ENCODE measurements around the gene SPTBN2.

Gene SPTBN2

GRCh38 chr11:66665369-66665768 is 63.6 kb downstream of the SPTBN2 start:
- Histone ChIP-seq H3K79me2 (ENCODE audit: insufficient read depth, low read length) (peaks cover 87% of the 10 kb centered on the region), H3K27me3 (ENCODE audit: insufficient read depth, low read length, poor library complexity) (no peaks in the 10 kb centered on the region), H3K9me3 (ENCODE audit: insufficient read depth, low read length, severe bottlenecking) (no peaks in the 10 kb centered on the region), H3K4me2 (ENCODE audit: insufficient read depth, low read length) (no peak overlapping the region), H3K4me1 (ENCODE audit: insufficient read depth, low read length) (no peaks in the 10 kb centered on the region), H2AFZ (ENCODE audit: low read depth, low read length) (no peak overlapping the region), H3K4me3 (ENCODE audit: low read depth in 1 of 2, low read length in 2 of 2) (no peak overlapping the region), H4K20me1 (ENCODE audit: insufficient read depth, low read length) (peaks cover 33% of the 10 kb centered on the region), H3K9ac (ENCODE audit: low read depth, low read length) (no peak overlapping the region), H3K27ac (ENCODE audit: low read length) (no peak overlapping the region), H3K36me3 (ENCODE audit: insufficient read depth, low read length) (peaks cover 89% of the 10 kb centered on the region)
- ATAC-seq (ENCODE audit: insufficient read depth, low read depth) (no peak), DNase-seq (no peak)
- TF ChIP-seq CTCF (IDR thresholded peaks at IDR 0.05; ENCODE audit: borderline replicate concordance, extremely low read depth, low read length, poor library complexity, severe bottlenecking), result no peak
- TF ChIP-seq EZH2 (IDR thresholded peaks at IDR 0.05; ENCODE audit: borderline replicate concordance, low read depth, low read length, severe bottlenecking), result no peak

DNA sequence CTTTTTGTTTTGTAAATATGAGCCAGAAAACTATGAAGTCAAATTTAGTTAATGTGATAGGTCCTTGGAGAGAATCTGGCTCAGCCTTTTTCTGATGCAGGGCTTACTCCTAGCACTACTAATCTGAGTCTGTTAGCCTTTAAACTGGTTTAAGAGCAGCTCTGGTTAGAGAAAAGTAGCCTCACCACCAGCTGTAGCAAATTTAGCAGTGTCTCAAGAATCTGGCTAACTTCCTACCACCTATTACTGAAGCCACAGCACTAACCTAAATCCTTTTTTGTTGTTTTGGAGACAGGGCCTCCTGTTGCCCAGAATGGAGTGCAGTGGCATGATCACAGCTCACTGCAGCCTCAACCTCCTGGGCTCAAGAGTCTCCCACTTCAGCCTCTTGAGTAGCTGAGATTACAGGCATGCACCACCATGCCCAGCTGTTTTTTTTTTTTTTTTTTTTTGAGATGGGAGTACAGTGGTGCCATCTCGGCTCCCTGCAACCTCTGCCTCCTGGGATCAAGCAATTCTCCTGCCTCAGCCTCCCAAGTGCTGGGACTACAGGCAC is 65.2 kb downstream of the SPTBN2 start:
- H3K36me3 ChIP-seq (ENCODE audit: insufficient read depth, low read length), result peaks cover 91% of the 10 kb centered on the region
- H3K79me2 ChIP-seq (ENCODE audit: insufficient read depth, low read length), result peaks cover 88% of the 10 kb centered on the region
- TF ChIP-seq CTCF (IDR thresholded peaks at IDR 0.05; ENCODE audit: borderline replicate concordance, extremely low read depth, low read length, poor library complexity, severe bottlenecking) (no peak), EZH2 (IDR thresholded peaks at IDR 0.05; ENCODE audit: borderline replicate concordance, low read depth, low read length, severe bottlenecking) (no peak)

GRCh38 chr11:66659763-66660162 is 69.3 kb downstream of the SPTBN2 start:
- H3K9me3 ChIP-seq (ENCODE audit: insufficient read depth, low read length, severe bottlenecking), result no peaks in the 10 kb centered on the region
- peaks cover 80% of the 10 kb centered on the region for H3K79me2 ChIP-seq (ENCODE audit: insufficient read depth, low read length)
- H3K27ac ChIP-seq (ENCODE audit: low read length), result no peak overlapping the region
- ATAC-seq (ENCODE audit: insufficient read depth, low read depth) (no peak), DNase-seq (no peak)
- H3K4me1 ChIP-seq (ENCODE audit: insufficient read depth, low read length), result no peaks in the 10 kb centered on the region
- no peak overlapping the region for H2AFZ ChIP-seq (ENCODE audit: low read depth, low read length)
- H4K20me1 ChIP-seq (ENCODE audit: insufficient read depth, low read length), result peaks cover 22% of the 10 kb centered on the region; the same call in 1 of the 2 replicates
- no peak overlapping the region for H3K4me3 ChIP-seq (ENCODE audit: low read depth in 1 of 2, low read length in 2 of 2)
- no peak overlapping the region for H3K9ac ChIP-seq (ENCODE audit: low read depth, low read length)
- no peak overlapping the region for H3K4me2 ChIP-seq (ENCODE audit: insufficient read depth, low read length)
- peaks cover 81% of the 10 kb centered on the region for H3K36me3 ChIP-seq (ENCODE audit: insufficient read depth, low read length)
- H3K27me3 ChIP-seq (ENCODE audit: insufficient read depth, low read length, poor library complexity), result no peaks in the 10 kb centered on the region
- no peak for TF ChIP-seq EZH2 (IDR thresholded peaks at IDR 0.05; ENCODE audit: borderline replicate concordance, low read depth, low read length, severe bottlenecking)
- TF ChIP-seq CTCF (IDR thresholded peaks at IDR 0.05; ENCODE audit: borderline replicate concordance, extremely low read depth, low read length, poor library complexity, severe bottlenecking), result no peak

More for the DNA sequence above, 65.2 kb downstream of the SPTBN2 start:
- Histone ChIP-seq H3K27me3 (ENCODE audit: insufficient read depth, low read length, poor library complexity) (no peaks in the 10 kb centered on the region), H3K9me3 (ENCODE audit: insufficient read depth, low read length, severe bottlenecking) (no peaks in the 10 kb centered on the region), H2AFZ (ENCODE audit: low read depth, low read length) (no peak overlapping the region), H3K4me2 (ENCODE audit: insufficient read depth, low read length) (no peak overlapping the region), H3K9ac (ENCODE audit: low read depth, low read length) (no peak overlapping the region), H3K4me3 (ENCODE audit: low read depth in 1 of 2, low read length in 2 of 2) (no peak overlapping the region), H3K27ac (ENCODE audit: low read length) (no peak overlapping the region), H3K4me1 (ENCODE audit: insufficient read depth, low read length) (no peaks in the 10 kb centered on the region), H4K20me1 (ENCODE audit: insufficient read depth, low read length) (peaks cover 20% of the 10 kb centered on the region; the same call in 1 of the 2 replicates)
- DNase-seq, result no peak
- ATAC-seq (ENCODE audit: insufficient read depth, low read depth), result no peak
